ENCODE results near the gene SMIM33.
"Not testable (repeated sequence)": the region's sequence is repeated elsewhere in the genome, so short reads cannot be mapped to it uniquely, and the experiment has no call there.

Gene SMIM33

GRCh38 chr5:139482050-139482889 lies 11.5 kb downstream of the SMIM33 start, which contains the start of gene STING1:
Gene STING1, minus strand, starts transcription at chr5:139482758. Its CDS starts 1,054 bp downstream, at chr5:139481704.
- in situ Hi-C loops (cut with MboI; ENCODE audit: low sequenced_read_pairs, unreplicated experiment) = no loop called here
- DNase-seq (ENCODE audit: low spot score) = peak; percentile 68
- TF ChIP-seq, protein P1, sequence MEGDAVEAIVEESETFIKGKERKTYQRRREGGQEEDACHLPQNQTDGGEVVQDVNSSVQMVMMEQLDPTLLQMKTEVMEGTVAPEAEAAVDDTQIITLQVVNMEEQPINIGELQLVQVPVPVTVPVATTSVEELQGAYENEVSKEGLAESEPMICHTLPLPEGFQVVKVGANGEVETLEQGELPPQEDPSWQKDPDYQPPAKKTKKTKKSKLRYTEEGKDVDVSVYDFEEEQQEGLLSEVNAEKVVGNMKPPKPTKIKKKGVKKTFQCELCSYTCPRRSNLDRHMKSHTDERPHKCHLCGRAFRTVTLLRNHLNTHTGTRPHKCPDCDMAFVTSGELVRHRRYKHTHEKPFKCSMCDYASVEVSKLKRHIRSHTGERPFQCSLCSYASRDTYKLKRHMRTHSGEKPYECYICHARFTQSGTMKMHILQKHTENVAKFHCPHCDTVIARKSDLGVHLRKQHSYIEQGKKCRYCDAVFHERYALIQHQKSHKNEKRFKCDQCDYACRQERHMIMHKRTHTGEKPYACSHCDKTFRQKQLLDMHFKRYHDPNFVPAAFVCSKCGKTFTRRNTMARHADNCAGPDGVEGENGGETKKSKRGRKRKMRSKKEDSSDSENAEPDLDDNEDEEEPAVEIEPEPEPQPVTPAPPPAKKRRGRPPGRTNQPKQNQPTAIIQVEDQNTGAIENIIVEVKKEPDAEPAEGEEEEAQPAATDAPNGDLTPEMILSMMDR (IDR thresholded peaks at IDR 0.05; ENCODE audit: borderline replicate concordance, control extremely low read depth, extremely low read depth, insufficient read depth, missing control alignments) = no peak

GRCh38 chr5:139482890-139483208 lies 12.0 kb downstream of the SMIM33 start:
- in situ Hi-C loops (cut with MboI; ENCODE audit: low sequenced_read_pairs, unreplicated experiment); DNase-seq (ENCODE audit: low spot score): not testable (repeated sequence)

- DNase-seq (ENCODE audit: low spot score) = no peak
- TF ChIP-seq, protein P1 (IDR thresholded peaks at IDR 0.05; ENCODE audit: borderline replicate concordance, control extremely low read depth, extremely low read depth, insufficient read depth, missing control alignments) = no peak
Observed at GRCh38 chr5:139486201-139486600, 15.4 kb downstream of the SMIM33 start.

DNA sequence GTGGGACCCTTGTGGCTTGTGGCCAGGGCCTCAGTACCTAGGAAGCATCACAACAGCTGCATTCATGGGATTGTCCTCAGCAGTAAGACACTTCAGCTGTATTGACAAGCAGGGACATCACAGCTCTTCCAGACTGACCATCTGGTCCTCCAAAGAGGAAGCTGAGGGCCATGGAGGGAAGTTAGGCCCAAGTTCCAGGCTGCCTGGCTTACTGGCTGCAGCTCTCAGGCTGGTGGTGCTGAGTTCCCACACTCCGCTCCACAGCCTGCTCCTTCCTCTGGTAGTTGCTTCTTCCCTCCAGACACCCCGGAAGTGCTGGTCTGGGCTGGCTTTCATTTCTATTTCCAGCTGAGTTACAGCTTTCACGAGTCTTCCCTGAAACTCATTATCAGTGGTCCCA lies 17.5 kb downstream of the SMIM33 start:
- peak; percentile 34 for DNase-seq (ENCODE audit: low spot score)
- TF ChIP-seq, protein P1 (IDR thresholded peaks at IDR 0.05; ENCODE audit: borderline replicate concordance, control extremely low read depth, extremely low read depth, insufficient read depth, missing control alignments) = no peak
- in situ Hi-C loops (cut with MboI; ENCODE audit: low sequenced_read_pairs, unreplicated experiment) = no loop called here

More at GRCh38 chr5:139486201-139486600, 15.4 kb downstream of the SMIM33 start:
- in situ Hi-C loops (cut with MboI; ENCODE audit: low sequenced_read_pairs, unreplicated experiment) = no loop called here

GRCh38 chr5:139492700-139493192 lies 21.9 kb downstream of the SMIM33 start:
- in situ Hi-C loops (cut with MboI; ENCODE audit: low sequenced_read_pairs, unreplicated experiment) = no loop called here
- TF ChIP-seq, protein P1 (IDR thresholded peaks at IDR 0.05; ENCODE audit: borderline replicate concordance, control extremely low read depth, extremely low read depth, insufficient read depth, missing control alignments) = no peak
- DNase-seq (ENCODE audit: low spot score) = no peak

DNA sequence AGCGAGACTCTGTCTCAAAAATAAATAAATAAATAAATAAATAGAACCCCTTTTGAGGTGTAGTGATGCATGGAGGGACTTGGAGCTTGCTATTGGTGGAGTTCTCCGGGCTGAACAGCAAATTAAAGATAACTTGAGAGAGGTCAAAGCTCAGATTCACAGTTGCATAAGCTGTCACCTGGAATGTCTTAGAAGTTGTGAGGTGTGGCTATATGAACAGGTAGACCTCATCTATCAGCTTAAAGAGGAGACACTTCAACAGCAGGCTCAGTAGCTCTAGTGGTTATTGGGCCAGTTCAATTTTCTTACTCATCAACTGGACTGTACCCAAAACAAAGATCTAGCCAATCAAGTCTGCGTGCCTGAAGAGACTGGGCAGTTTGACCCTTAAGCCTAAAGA lies 23.5 kb downstream of the SMIM33 start:
- in situ Hi-C loops (cut with MboI; ENCODE audit: low sequenced_read_pairs, unreplicated experiment) = no loop called here
- TF ChIP-seq, protein P1 (IDR thresholded peaks at IDR 0.05; ENCODE audit: borderline replicate concordance, control extremely low read depth, extremely low read depth, insufficient read depth, missing control alignments) = no peak
- DNase-seq (ENCODE audit: low spot score) = no peak

- TF ChIP-seq, protein P1 (IDR thresholded peaks at IDR 0.05; ENCODE audit: borderline replicate concordance, control extremely low read depth, extremely low read depth, insufficient read depth, missing control alignments) = no peak
- in situ Hi-C loops (cut with MboI; ENCODE audit: low sequenced_read_pairs, unreplicated experiment) = no loop called here
- no peak for DNase-seq (ENCODE audit: low spot score)
Observed at GRCh38 chr5:139494832-139495231, 24.0 kb downstream of the SMIM33 start.

Measured in GM13976 (cell line).